ENCODE measurements around the gene RPS15. TPM values are rescaled to one million over a fixed set of nuclear protein-coding genes. Genes with fewer than 3 reads are reported as not detected.
"Not testable (repeated sequence)": the region's sequence is repeated elsewhere in the genome, so short reads cannot be mapped to it uniquely, and the experiment has no call there.

RPS15 gene
- total RNA-seq, 1 experiment from 2014 or later, result 2,021 TPM

DNA sequence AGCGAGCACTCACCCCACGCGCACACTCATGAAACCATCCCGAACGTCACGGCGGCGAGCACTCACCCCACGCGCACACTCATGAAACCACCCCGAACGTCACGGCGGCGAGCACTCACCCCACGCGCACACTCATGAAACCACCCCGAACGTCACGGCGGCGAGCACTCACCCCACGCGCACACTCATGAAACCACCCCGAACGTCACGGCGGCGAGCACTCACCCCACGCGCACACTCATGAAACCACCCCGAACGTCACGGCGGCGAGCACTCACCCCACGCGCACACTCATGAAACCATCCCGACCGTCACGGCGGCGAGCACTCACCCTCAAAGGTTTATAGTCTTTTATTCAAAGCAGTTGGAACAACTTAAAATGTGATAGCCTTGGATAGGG is 18.1 kb upstream of the RPS15 start:
- DNase-seq (ENCODE audit: low read depth), result not testable (repeated sequence)

DNA sequence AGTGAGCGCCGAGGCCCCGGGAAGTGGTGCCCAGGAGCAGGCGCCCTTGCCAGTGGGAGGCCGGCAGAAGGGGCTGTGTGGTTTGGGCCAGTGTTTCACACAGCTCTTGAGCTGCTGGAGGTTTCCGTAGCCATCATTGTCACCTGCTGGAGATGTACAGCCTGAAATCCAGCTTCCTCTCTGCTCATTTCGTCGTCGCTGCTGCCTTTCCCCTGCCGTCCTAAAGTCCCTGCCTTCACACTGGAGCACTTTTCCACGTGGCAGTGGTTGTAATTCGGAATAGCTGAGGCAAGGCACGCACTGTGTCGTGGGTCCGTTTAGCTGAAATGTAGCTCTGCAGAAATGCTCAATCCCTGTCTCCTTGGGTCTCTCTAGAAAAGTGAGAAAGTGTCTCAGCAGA is 17.6 kb upstream of the RPS15 start:
- DNase-seq (ENCODE audit: low read depth), result no peak

- no peak for DNase-seq (ENCODE audit: low read depth)
Measured at GRCh38 chr19:1421218-1421957, 16.8 kb upstream of the RPS15 start.

GRCh38 chr19:1421958-1422305 is 16.3 kb upstream of the RPS15 start:
- DNase-seq (ENCODE audit: low read depth), result no peak

- DNase-seq (ENCODE audit: low read depth), result no peak
Measured at GRCh38 chr19:1422360-1422759, 15.8 kb upstream of the RPS15 start.

DNA sequence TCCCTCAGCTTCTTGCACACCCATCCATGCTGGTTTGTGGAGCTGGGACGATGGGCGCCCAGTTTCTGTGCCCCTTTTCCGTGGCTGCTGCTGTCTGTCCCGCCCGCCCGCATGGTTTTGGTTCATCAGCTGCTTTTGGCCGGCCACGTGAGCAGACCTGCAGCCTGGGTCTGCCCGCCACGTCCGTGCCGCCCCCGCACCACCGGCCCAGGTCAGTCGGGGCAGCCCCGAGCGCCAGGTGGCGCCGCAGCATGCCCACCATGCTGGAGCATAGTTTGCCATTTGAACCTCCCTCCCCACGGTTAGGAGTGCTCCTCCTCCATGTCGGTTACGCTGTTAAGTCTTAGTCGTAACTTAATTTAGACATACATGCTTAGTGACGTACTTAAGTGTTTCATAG is 15.3 kb upstream of the RPS15 start:
- no peak for DNase-seq (ENCODE audit: low read depth)

- no peak for DNase-seq (ENCODE audit: low read depth)
Measured at GRCh38 chr19:1423436-1424191, 14.6 kb upstream of the RPS15 start.

GRCh38 chr19:1424192-1424955 is 13.8 kb upstream of the RPS15 start:
- DNase-seq (ENCODE audit: low read depth), result no peak

DNA sequence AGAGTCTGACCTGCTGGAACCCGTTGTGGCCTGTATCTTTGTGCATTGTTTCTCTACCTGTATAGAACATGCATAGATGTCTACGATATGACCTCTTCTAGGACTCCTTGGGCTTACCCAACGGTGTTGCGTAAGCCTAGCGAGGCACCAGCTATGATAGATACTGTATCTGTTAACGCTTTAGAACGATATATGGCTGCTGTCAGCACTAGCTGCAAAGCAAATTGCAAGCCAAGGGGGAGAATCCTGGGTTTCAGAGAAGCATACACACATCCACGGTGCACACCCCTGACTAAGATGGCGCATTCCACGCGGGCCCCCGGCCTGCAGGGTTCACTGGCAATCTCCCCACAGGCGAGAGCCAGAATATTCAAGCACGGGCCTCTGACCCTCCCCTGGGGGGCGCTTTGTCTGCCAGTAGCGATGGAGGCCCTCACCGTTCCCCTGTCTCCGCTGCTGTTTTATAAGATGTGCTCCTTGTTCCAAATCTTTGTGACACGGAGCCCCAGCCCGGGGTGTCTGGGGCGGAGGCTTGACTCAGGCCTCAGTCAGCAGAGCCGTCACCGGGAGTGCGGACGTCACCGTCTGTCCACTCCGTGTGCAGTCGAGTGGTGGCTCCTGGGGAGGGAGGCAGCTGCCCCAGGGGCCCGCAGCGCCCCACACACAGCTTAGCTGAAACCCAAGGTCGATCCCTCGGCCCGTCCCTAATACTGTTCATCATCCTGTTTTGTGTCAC is 12.9 kb upstream of the RPS15 start:
- no peak for DNase-seq (ENCODE audit: low read depth)

DNA sequence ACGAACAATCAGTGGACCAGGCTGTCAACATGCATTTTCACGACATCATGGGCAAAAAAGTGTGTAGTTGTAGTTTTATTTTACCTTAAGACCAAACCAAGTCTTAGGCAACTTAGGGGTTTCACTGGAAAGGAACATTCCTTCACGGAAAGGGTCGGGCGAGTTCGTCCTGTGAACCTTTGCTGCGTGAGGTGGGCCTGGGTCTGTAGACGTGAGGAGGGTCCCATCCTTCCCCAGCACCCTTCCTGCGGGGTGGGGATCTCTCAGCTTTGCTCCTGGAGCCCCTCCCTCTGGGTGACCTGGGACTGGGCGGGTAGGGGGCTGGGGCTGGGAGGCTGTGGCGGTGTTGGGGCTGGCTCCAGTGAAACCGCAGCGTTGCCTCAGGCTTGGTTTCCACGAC is 12.3 kb upstream of the RPS15 start:
- DNase-seq (ENCODE audit: low read depth), result no peak

GRCh38 chr19:1426736-1427135 is 11.5 kb upstream of the RPS15 start:
- no peak for DNase-seq (ENCODE audit: low read depth)

GRCh38 chr19:1427221-1427920 is 10.8 kb upstream of the RPS15 start:
- no peak for DNase-seq (ENCODE audit: low read depth)

GRCh38 chr19:1428738-1429391 is 9.3 kb upstream of the RPS15 start:
- DNase-seq (ENCODE audit: low read depth), result no peak

DNA sequence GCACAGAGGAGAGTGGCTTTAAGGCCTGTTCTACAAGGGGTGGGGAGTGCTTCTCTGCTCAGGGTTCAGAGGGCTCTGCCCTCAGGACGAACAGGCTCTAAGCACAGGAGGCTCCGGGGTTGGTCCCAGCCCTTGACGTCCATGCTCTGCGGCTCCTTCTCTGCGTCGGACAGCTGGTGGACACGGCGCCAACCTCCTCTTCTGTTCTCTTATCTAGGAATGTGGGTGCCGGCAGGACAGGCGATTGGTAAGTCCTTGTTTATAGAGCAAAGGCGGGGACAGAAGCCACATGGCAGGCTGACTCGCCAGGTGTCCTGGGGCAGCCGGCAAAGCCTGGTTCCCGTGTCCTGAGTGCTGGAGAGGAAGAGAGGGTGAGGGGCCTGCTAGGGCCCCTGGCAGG is 8.4 kb upstream of the RPS15 start:
- DNase-seq (ENCODE audit: low read depth), result no peak

GRCh38 chr19:1430246-1430645 is 8.0 kb upstream of the RPS15 start:
- DNase-seq (ENCODE audit: low read depth), result no peak

DNA sequence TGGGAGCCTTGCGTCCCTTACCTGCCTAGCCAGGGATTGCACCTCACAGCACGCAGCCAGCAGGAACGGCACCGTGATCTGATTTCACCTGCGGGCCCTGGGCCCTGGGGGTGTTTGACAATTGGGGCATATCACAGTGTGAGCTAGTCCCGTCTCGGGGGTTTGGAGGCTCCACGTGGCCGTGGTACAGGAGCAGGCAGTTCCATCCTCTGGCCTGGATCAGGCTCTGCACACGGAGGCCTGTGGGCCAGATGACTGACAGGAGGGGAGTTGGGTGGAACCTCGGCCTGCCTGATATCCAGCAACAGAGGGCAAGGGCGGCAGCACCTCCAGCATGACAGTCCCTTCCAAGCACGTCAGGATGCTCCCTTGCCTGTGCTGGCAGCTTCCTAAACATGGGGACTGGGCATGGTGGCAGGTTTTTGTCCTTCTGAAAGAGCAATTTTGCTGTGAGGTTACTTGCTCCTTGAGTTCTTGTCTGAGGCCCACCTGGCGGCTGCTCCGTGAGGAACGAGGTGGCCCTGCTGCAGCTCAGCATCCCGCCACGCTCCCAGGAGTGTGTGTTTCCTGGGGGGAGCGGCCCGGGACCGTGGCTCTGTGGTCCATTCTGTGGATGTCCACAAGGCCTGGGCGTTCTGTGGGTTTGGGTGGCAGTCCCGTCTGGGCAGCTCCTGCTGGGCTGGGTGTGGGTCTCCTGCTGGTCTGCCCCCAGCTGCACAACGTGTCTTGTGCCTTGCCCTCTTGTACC is 6.3 kb upstream of the RPS15 start:
- no peak for DNase-seq (ENCODE audit: low read depth)

- no peak for DNase-seq (ENCODE audit: low read depth)
Measured at GRCh38 chr19:1432507-1432887, 5.7 kb upstream of the RPS15 start.

GRCh38 chr19:1433119-1434039 is 4.8 kb upstream of the RPS15 start:
- no peak for DNase-seq (ENCODE audit: low read depth)

DNA sequence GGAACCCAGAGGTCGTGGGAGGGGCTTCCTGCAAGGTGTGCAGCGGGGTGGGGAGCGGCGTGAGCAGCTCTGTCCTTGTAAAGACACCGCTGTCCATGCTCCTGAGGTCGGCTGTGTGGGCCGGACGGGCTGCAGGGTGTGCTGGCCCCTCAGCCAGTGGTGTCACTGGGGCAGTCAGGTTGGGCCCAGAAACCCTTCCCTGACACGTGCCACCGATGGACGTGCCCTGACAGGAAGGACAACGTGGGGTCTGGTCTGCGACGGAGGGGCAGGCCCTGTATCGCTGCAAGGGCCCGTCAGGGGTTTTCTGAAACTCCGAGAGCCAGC is 4.2 kb upstream of the RPS15 start:
- DNase-seq (ENCODE audit: low read depth), result no peak

Data from M059J (cell line).